ENCODE data around the gene MYF6. TPM values are rescaled to one million over a fixed set of nuclear protein-coding genes. Genes with fewer than 3 reads are reported as not detected.
"Not testable (repeated sequence)": the region's sequence is repeated elsewhere in the genome, so short reads cannot be mapped to it uniquely, and the experiment has no call there.

Gene MYF6
- not detected for total RNA-seq

GRCh38 chr12:80707126-80707829, at the start of gene MYF6:
Gene MYF6, plus strand, starts transcription at chr12:80707634. Its CDS starts 86 bp downstream, at chr12:80707720.
- Histone ChIP-seq H3K4me3 (peak within 1 kb of the TSS; percentile 12), H3K9me3 (no peaks in the 10 kb centered on the region), H3K4me1 (ENCODE audit: control insufficient read depth in 1 of 2, low read depth in 2 of 2) (peaks cover 3 to 21% of the 10 kb centered on the region in 2 donors), H3K27me3 (replicated peaks; ENCODE audit: insufficient read depth) (no peaks in the 10 kb centered on the region), H3K27ac (no peak within 1 kb of the TSS), H3K36me3 (no peaks in the 10 kb centered on the region)
- no peak for TF ChIP-seq CTCF (IDR thresholded peaks at IDR 0.05)
- DNase-seq (ENCODE audit: low spot score) (no peak), ATAC-seq (ENCODE audit: insufficient number of reproducible peaks, low FRiP score, low read depth) (no peak)

DNA sequence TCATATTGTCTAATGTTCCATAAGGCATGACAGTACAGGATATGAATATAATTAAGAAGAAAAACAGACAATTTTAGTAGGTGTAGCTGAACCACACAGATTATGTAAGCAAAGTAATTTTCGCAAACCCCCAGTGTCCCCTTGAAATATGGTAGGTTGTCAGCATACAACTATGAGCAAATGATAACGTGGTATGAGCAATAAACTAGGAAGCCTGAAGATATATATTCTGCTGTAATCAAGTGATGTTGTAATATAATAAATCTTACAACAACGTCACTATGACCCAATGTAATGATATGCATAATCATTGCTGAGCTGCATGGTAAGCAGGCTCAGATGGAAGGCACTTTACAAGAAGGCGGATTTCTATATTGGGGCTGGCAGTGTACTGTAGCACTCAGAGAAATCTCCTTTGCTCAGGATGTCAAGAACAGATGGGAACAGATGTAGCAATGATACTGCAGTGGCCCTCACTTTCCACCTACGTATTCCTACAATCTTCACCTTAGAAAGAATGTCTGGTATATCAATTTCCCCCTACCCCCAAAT, 47.8 kb upstream of the MYF6 start:
- Histone ChIP-seq H3K9me3 (no peaks in the 10 kb centered on the region), H3K27ac (no peak overlapping the region), H3K27me3 (replicated peaks; ENCODE audit: insufficient read depth) (no peaks in the 10 kb centered on the region), H3K36me3 (no peaks in the 10 kb centered on the region), H3K4me1 (ENCODE audit: control insufficient read depth in 1 of 2, low read depth in 2 of 2) (no peaks in the 10 kb centered on the region), H3K4me3 (no peak overlapping the region)
- no peak for TF ChIP-seq CTCF (IDR thresholded peaks at IDR 0.05)
- no peak for DNase-seq (ENCODE audit: low spot score)
- ATAC-seq (ENCODE audit: insufficient number of reproducible peaks, low FRiP score, low read depth), result no peak

DNA sequence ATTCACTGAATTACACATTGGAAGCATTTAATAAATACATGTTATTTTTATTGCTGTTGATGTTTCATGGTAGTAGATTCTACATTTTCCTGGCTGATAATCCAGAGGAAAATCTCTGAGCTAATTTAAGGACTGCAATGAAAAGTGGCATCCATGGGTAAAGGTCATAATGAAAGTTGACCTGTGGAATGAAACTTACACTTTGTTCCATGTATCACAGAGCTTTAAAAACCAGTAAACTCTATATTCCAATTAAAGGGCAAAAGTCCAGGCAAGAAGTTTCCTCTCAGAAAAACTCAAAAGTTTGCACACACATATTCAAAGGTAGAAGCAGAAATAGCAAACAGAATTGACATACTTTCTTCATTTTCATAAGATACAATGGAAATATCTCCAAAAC, 44.8 kb upstream of the MYF6 start:
- no peak for TF ChIP-seq CTCF (IDR thresholded peaks at IDR 0.05)
- no peak overlapping the region for H3K27ac ChIP-seq
- H3K36me3 ChIP-seq, result no peaks in the 10 kb centered on the region
- no peak overlapping the region for H3K4me3 ChIP-seq
- no peak for DNase-seq (ENCODE audit: low spot score)
- no peaks in the 10 kb centered on the region for H3K9me3 ChIP-seq
- no peaks in the 10 kb centered on the region for H3K27me3 ChIP-seq (replicated peaks; ENCODE audit: insufficient read depth)
- no peak for ATAC-seq (ENCODE audit: insufficient number of reproducible peaks, low FRiP score, low read depth)
- H3K4me1 ChIP-seq (ENCODE audit: control insufficient read depth in 1 of 2, low read depth in 2 of 2), result no peaks in the 10 kb centered on the region

DNA sequence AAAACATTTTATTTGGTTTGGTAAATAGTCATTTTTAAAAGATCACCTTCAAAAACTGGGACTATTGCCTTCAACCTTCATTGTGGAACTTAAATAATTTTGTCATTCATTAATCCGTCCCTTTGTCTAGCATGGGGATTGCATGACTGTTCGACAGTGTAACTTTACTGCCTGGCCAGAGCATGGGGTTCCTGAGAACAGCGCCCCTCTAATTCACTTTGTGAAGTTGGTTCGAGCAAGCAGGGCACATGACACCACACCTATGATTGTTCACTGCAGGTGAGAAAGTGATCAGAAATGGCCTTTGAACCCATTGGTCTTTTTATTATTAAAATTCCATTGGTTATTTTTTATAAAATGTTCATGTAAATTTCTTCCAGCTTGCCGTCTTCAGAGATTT, 37.2 kb upstream of the MYF6 start:
- Histone ChIP-seq H3K27me3 (replicated peaks; ENCODE audit: insufficient read depth) (no peaks in the 10 kb centered on the region), H3K36me3 (no peaks in the 10 kb centered on the region), H3K27ac (no peak overlapping the region), H3K9me3 (no peaks in the 10 kb centered on the region), H3K4me1 (ENCODE audit: control insufficient read depth in 1 of 2, low read depth in 2 of 2) (no peaks in the 10 kb centered on the region), H3K4me3 (no peak overlapping the region)
- TF ChIP-seq CTCF (IDR thresholded peaks at IDR 0.05), result no peak
- DNase-seq (ENCODE audit: low spot score) (no peak), ATAC-seq (ENCODE audit: insufficient number of reproducible peaks, low FRiP score, low read depth) (no peak)

DNA sequence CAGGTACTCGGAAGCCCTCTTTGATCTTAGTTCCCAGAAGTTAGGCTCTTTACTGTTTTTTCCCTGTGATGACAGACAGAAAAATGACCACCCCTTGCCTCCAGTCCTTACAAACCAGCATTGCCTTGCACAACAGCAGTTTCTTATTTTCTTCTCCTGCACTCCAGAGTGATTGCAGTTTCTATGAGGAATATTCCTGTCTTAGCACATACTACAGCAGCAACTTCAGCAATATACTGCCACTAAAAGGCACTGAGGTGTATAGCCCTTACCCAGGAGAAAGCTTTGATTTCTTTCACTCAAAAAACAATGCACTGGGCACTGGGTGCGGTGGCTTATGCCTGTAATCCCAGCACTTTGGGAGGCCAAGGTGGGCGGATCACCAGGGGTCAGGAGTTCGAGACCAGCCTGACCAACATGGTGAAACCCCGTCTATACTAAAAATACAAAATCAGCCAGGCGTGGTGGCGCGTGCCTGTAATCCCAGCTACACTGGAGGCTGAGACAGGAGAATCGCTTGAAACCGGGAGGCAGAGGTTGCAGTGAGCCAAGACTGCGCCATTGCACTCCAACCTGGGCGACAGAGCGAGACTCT, 31.3 kb upstream of the MYF6 start:
- not testable (repeated sequence) for ATAC-seq (ENCODE audit: insufficient number of reproducible peaks, low FRiP score, low read depth); H3K27me3 ChIP-seq (replicated peaks; ENCODE audit: insufficient read depth); H3K9me3 ChIP-seq; DNase-seq (ENCODE audit: low spot score); H3K27ac ChIP-seq; H3K36me3 ChIP-seq; H3K4me3 ChIP-seq; H3K4me1 ChIP-seq (ENCODE audit: control insufficient read depth in 1 of 2, low read depth in 2 of 2)

Data from thoracic aorta (tissue), 2 donors.